SKM-1 (cell line): ENCODE data around the gene WNT1.

Experiments
- DNase-seq: peaks from one replicate; lab custom pipeline; 2025; ENCODE audit not compliant: unreplicated experiment; lab: John Stamatoyannopoulos, UW

WNT1 gene

GRCh38 chr12:49026678-49027480, 48.8 kb downstream of the WNT1 start:
- DNase-seq: no peak

GRCh38 chr12:49027846-49028555, 49.9 kb downstream of the WNT1 start:
- DNase-seq: no peak

- no peak for DNase-seq
These were observed 50.6 kb downstream of the WNT1 start for GRCh38 chr12:49028666-49029275.

- no peak for DNase-seq
These were observed 52.0 kb downstream of the WNT1 start for GRCh38 chr12:49030119-49030518.

GRCh38 chr12:49030714-49031572, 52.8 kb downstream of the WNT1 start:
- no peak for DNase-seq

- no peak for DNase-seq
These were observed 53.5 kb downstream of the WNT1 start for GRCh38 chr12:49031573-49032161.
